ENCODE results near the gene CYP11A1. TPM values are rescaled to one million over a fixed set of nuclear protein-coding genes. Genes with fewer than 3 reads are reported as not detected.

CYP11A1 gene
- total RNA-seq, 1 experiment from 2014 or later = 1.7 TPM

GRCh38 chr15:74291101-74292071 is 76.1 kb downstream of the CYP11A1 start:
- Mint-ChIP-seq H3K27me3 (ENCODE audit: low read depth) (peaks cover 97% of the 10 kb centered on the region), H3K9me3 (no peaks in the 10 kb centered on the region), H3K27ac (peak overlapping the region in 2 of 3 experiments; percentile 63 to 96; a peak in 3 of 7 replicates), H3K36me3 (ENCODE audit: insufficient read depth in 1 of 3, low read depth in 3 of 3) (no peaks in the 10 kb centered on the region), H3K4me3 (peak overlapping the region; percentile 50 to 68), H3K4me1 (peaks cover 17 to 18% of the 10 kb centered on the region in 2 experiments)
- Histone ChIP-seq H3K4ac (ENCODE audit: low read depth, low read length) (no peak overlapping the region), H4K5ac (ENCODE audit: insufficient read length, low read depth, low read length) (no peak overlapping the region), H2BK20ac (ENCODE audit: low read depth, low read length, poor library complexity, severe bottlenecking) (no peak overlapping the region), H3T11ph (ENCODE audit: low read length) (no peak overlapping the region), H3K18ac (ENCODE audit: insufficient read length, low read depth, low read length) (no peak overlapping the region), H2BK5ac (ENCODE audit: insufficient read length, low read length) (no peak overlapping the region), H3K4me2 (ENCODE audit: insufficient read depth, insufficient read length, low read length) (peak overlapping the region; percentile 23), H4K91ac (ENCODE audit: insufficient read length, low read depth, low read length) (no peak overlapping the region), H3K23ac (ENCODE audit: insufficient read length, low read depth, low read length) (no peak overlapping the region), H3K23me2 (ENCODE audit: insufficient read length, low read depth, low read length, poor library complexity, severe bottlenecking) (no peaks in the 10 kb centered on the region), H2BK15ac (ENCODE audit: low read depth, low read length) (no peak overlapping the region), H3K14ac (ENCODE audit: insufficient read depth, low read length) (no peak overlapping the region), H3K56ac (ENCODE audit: insufficient read length, low read depth, low read length) (no peak overlapping the region), H3K9ac (ENCODE audit: extremely low read depth, insufficient read length, low read length) (no peak overlapping the region), H2AFZ (ENCODE audit: low read length) (no peak overlapping the region), H3K9me3 (ENCODE audit: control insufficient read depth, low read depth, low read length) (no peaks in the 10 kb centered on the region), H2BK12ac (ENCODE audit: insufficient read length, low read depth, low read length) (no peak overlapping the region), H3K27me3 (ENCODE audit: insufficient read depth, low read length) (no peaks in the 10 kb centered on the region; the same call in 1 of the 2 replicates), H4K20me1 (ENCODE audit: control insufficient read depth, insufficient read depth, insufficient read length) (no peaks in the 10 kb centered on the region), H2BK120ac (ENCODE audit: low read depth, low read length, poor library complexity, severe bottlenecking) (no peak overlapping the region), H3K79me1 (ENCODE audit: insufficient read depth, low read depth, low read length, poor library complexity, severe bottlenecking) (no peaks in the 10 kb centered on the region), H3K4me1 (ENCODE audit: insufficient read depth, low read length) (peaks cover 3% of the 10 kb centered on the region; the same call in 1 of the 2 replicates), H2AK5ac (ENCODE audit: insufficient read length, low read length) (no peak overlapping the region), H3K27ac (ENCODE audit: insufficient read length, low read depth, low read length) (no peak overlapping the region), H3K79me2 (ENCODE audit: insufficient read depth, low read length) (no peaks in the 10 kb centered on the region), H4K8ac (replicated peaks; ENCODE audit: insufficient read length, low read depth, low read length) (no peak overlapping the region)
- TF ChIP-seq CTCF (conservative IDR thresholded peaks at IDR 0.05) = no peak
- no CpG with 5 or more reads among the region's 20 CpGs for WGBS (ENCODE audit: extremely low coverage, insufficient read length, low lambda C conversion rate)
- DNase-seq = peak; percentile 97
